Gastroesophageal sphincter (tissue), 4 donors: ENCODE results near the gene TCF25. TPM values are rescaled to one million over a fixed set of nuclear protein-coding genes. Genes with fewer than 3 reads are reported as not detected.

ENCODE experiments used
- ATAC-seq: fragments of 150-250 bp; one replicate; pipeline ENCODE4 v1.9.1; 2016; ENCODE audit warnings: mild to moderate bottlenecking, moderate library complexity
- H3K27ac ChIP-seq, 4 donors: fragments of 200-600 bp; sonication (generic) in 3 of 4; 1 replicate in 3 of 4; 2 replicates in 1 of 4; pipeline ENCODE4 v1.5.1; 2016 to 2019
- H3K27me3 ChIP-seq: fragments of 200-600 bp; sonication (generic); one replicate; pipeline ENCODE4 v1.5.1; 2019
- H3K36me3 ChIP-seq, 2 donors: fragments of 200-600 bp; sonication (generic); one replicate each; pipeline ENCODE4 v1.5.1; 2019; ENCODE audit warnings: control low read depth in 1 of 2
- H3K4me1 ChIP-seq, 3 donors: fragments of 200-600 bp; sonication (generic); 1 replicate in 2 of 3; 2 replicates in 1 of 3; pipeline ENCODE4 v1.5.1; 2016 to 2019; ENCODE audit warnings: control low read depth in 2 of 3
- H3K4me3 ChIP-seq, 2 donors: fragments of 200-600 bp; sonication (generic); one replicate each; pipeline ENCODE4 v1.5.1; 2019; ENCODE audit warnings: mild to moderate bottlenecking in 1 of 2, moderate library complexity in 1 of 2
- H3K9me3 ChIP-seq, 3 donors: fragments of 200-600 bp; sonication (generic); one replicate each; pipeline ENCODE4 v1.5.1; 2017 to 2019; ENCODE audit warnings: control low read depth in 2 of 3
- CTCF ChIP-seq, 4 experiments: fragments of 200-600 bp in 2 of 4; fragments of 450-650 bp in 2 of 4; sonication (generic) in 1 of 4; IDR thresholded peaks; one replicate each; pipeline ENCODE4 v1.5.1; 2017 to 2019; ENCODE audit warnings: antibody characterized with exemption in 4 of 4, mild to moderate bottlenecking in 2 of 4, moderate library complexity in 2 of 4
- EP300 ChIP-seq: sonication (generic); formaldehyde crosslinking; IDR thresholded peaks from one replicate; pipeline ENCODE4 v1.6.1; 2017; ENCODE audit warnings: antibody characterized with exemption, mild to moderate bottlenecking
- POLR2A ChIP-seq, 2 donors: fragments of 450-650 bp; IDR thresholded peaks; one replicate each; pipeline ENCODE4 v1.6.1; 2017; ENCODE audit warnings: antibody characterized with exemption in 2 of 2, mild to moderate bottlenecking in 2 of 2, moderate library complexity in 1 of 2
- POLR2AphosphoS5 ChIP-seq: sonication (generic); formaldehyde crosslinking; IDR thresholded peaks from one replicate; pipeline ENCODE4 v1.6.1; 2017; ENCODE audit warnings: antibody characterized with exemption
- WGBS, 2 donors: methylation state at CpG; one replicate each; pipeline ENCODE4 v1.1.5; 2018; ENCODE audit warnings: low coverage in 1 of 2; 5-methylcytosine and 5-hydroxymethylcytosine counted together
- total RNA-seq, 4 donors: library from RNA; depleted of rRNA; stranded (reverse); fragments of >200 nt; gene quantifications; one replicate each; pipeline ENCODE4 v1.1.0, GENCODE V29; 2016

TCF25 gene
- total RNA-seq, 4 donors from 2014 or later: 118 to 165 (median 134) TPM

GRCh38 chr16:89952049-89952448 lies 78.7 kb downstream of the TCF25 start:
- Histone ChIP-seq H3K9me3 (no peaks in the 10 kb centered on the region), H3K27me3 (no peaks in the 10 kb centered on the region), H3K27ac (no peak overlapping the region), H3K4me3 (no peak overlapping the region), H3K4me1 (peaks cover 0 to 24% (median 13%) of the 10 kb centered on the region in 3 donors), H3K36me3 (peaks cover 0 to 34% of the 10 kb centered on the region in 2 donors)
- TF ChIP-seq POLR2AphosphoS5 (no peak), CTCF (IDR thresholded peaks at IDR 0.05) (no peak), POLR2A (IDR thresholded peaks at IDR 0.05) (no peak), EP300 (no peak)
- ATAC-seq: no peak
- 92 to 95% methylated on average over 9 to 11 of the region's 12 CpGs for WGBS, 2 donors

- no peak overlapping the region for H3K4me3 ChIP-seq
- no peak overlapping the region for H3K27ac ChIP-seq
- H3K27me3 ChIP-seq: no peaks in the 10 kb centered on the region
- ATAC-seq: no peak
- H3K36me3 ChIP-seq: peaks cover 0 to 39% of the 10 kb centered on the region in 2 donors
- TF ChIP-seq CTCF (IDR thresholded peaks at IDR 0.05) (no peak), EP300 (no peak), POLR2A (IDR thresholded peaks at IDR 0.05) (no peak), POLR2AphosphoS5 (no peak)
- no CpG with 5 or more reads among the region's 6 CpGs for WGBS, 2 donors
- H3K9me3 ChIP-seq: no peaks in the 10 kb centered on the region
- H3K4me1 ChIP-seq: peaks cover 0 to 22% (median 12%) of the 10 kb centered on the region in 3 donors
Measured at GRCh38 chr16:89952551-89952950, 79.2 kb downstream of the TCF25 start.

GRCh38 chr16:89953671-89954406 lies 80.4 kb downstream of the TCF25 start:
- Histone ChIP-seq H3K9me3 (no peaks in the 10 kb centered on the region), H3K4me3 (no peak overlapping the region), H3K27ac (no peak overlapping the region), H3K27me3 (no peaks in the 10 kb centered on the region), H3K36me3 (peaks cover 0 to 52% of the 10 kb centered on the region in 2 donors), H3K4me1 (peaks cover 0 to 13% (median 6%) of the 10 kb centered on the region in 3 donors)
- no peak for TF ChIP-seq EP300
- no peak for TF ChIP-seq POLR2A (IDR thresholded peaks at IDR 0.05)
- no peak for TF ChIP-seq POLR2AphosphoS5
- TF ChIP-seq CTCF (IDR thresholded peaks at IDR 0.05): no peak
- no peak for ATAC-seq
- WGBS, 2 donors: 76 to 88% methylated on average over 4 to 6 of the region's 11 CpGs

- Histone ChIP-seq H3K27ac (no peak overlapping the region), H3K4me1 (peaks cover 0 to 8% (median 3%) of the 10 kb centered on the region in 3 donors), H3K36me3 (peaks cover 0 to 58% of the 10 kb centered on the region in 2 donors), H3K4me3 (no peak overlapping the region), H3K27me3 (no peaks in the 10 kb centered on the region), H3K9me3 (no peaks in the 10 kb centered on the region)
- WGBS, 2 donors: 87 to 100% methylated on average over 3 to 8 of the region's 15 CpGs
- TF ChIP-seq CTCF (IDR thresholded peaks at IDR 0.05) (no peak), POLR2AphosphoS5 (no peak), EP300 (no peak), POLR2A (IDR thresholded peaks at IDR 0.05) (no peak)
- no peak for ATAC-seq
Measured at GRCh38 chr16:89954462-89954861, 81.1 kb downstream of the TCF25 start.
